T-helper 22 cell (primary cell): ENCODE results near the gene KIF25.
"Not testable (repeated sequence)": the region's sequence is repeated elsewhere in the genome, so short reads cannot be mapped to it uniquely, and the experiment has no call there.

ENCODE experiments used
- DNase-seq: peaks from one replicate; pipeline ENCODE4 v3.0.0-alpha.2; 2020; ENCODE audit warnings: low read depth

KIF25 gene

DNA sequence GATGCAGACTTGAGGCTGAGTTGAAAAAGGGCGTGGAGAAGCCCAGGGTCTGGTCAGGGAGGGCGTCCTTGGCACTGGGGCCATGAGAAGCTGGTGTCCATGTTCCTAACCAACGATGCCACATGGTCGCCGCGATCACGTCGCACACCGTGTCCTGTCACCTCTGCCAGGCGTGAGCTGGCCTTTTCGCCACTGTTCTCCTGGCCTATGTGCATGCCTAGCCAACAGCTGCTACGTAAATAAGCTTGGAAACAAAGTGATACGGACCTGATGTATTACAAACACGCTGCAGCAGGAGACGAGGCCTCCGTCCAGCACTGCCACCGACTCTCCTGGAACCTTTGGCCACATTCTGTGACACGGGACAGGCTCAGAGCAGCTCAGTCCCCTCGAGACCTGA lies 22.0 kb upstream of the KIF25 start:
- DNase-seq = no peak

DNA sequence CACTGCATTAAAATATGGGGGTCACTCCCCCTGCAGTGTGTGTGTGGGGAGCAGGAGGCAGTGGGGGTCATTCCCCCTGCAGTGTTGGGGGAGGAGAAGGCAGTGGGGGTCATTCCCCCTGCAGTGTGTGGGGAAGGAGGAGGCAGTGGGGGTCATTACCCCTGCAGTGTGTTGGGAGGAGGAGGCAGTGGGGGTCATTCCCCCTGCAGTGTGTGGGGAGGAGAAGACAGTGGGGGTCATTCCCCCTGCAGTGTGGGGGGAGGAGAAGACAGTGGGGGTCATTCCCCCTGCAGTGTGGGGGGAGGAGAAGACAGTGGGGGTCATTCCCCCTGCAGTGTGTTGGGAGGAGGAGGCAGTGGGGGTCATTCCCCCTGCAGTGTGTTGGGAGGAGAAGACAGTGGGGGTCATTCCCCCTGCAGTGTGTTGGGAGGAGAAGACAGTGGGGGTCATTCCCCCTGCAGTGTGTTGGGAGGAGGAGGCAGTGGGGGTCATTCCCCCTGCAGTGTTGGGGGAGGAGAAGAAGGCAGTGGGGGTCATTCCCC lies 21.3 kb upstream of the KIF25 start:
- DNase-seq = not testable (repeated sequence)

DNA sequence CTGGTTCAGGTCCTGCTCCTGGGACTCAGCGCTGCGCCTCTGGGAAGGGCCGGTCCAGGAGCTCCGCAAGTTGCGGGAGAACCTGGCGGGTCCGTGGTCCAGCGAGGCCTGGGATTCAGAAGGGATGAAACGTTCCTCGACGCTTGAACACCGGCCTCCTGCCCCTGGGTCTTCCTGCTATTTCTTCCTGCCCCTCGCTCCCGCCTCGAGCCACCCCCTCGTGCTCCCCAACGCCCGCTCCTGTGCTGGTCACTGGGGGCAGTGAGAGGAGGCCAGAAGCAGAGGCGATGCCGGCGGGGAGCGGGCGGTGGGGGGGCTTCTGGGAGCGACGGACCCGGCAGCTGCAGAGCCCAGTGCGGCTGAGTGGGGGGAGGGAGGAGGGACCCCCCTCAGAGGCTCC lies 20.8 kb upstream of the KIF25 start:
- DNase-seq = no peak

DNA sequence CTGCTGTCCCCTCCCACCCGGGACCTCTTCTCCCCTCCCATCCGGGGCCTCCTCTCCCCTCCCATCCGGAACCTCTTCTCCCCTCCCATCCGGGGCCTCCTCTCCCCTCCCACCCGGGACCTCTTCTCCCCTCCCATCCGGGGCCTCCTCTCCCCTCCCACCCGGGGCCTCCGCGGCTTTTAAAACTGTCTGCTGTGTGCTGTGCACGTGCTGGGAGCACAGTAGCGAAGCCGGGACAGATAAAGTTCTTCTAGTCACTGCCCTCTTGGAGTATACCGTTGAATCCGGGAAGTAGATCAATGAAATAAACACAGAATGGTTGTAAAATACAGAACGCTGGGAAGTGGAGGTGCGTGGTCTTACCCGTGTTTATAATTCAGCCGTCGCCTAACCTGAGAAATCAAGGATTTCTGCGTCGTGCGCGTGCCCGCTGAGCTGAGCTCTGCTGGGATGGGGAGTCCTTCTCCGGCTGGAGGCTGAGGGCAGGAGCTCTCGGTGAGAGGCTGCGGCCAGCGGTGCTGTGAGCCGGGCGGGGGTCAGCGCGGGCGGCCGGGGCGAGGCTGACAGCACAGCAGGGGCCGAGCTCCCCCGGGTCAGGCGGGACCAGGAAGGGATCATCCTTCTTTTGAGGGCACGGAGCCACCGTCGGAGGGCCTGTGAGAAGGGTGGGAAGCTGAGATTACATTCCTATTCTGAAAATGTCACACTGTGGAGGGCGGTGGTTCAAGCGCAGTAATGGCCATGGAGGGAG lies 19.6 kb upstream of the KIF25 start:
- DNase-seq = no peak

DNA sequence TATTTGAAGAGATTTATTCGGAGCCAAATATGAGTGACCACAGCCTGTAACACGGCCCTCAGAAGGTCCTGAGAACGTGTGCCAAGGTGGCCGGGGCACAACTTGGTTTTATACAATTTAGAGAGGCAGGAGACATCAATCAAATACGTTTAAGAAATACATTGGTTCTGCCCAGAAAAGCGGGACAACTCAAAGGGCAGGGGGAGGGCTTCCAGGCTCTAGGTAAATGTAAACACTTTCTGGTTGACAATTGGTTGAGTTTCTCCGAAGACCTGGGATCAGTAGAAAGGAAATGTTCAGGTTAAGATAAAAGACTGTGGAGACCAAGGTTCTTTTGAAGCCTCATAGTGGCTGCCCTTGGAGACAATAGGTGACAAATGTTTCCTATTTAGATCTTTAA lies 18.9 kb upstream of the KIF25 start:
- DNase-seq = no peak

DNA sequence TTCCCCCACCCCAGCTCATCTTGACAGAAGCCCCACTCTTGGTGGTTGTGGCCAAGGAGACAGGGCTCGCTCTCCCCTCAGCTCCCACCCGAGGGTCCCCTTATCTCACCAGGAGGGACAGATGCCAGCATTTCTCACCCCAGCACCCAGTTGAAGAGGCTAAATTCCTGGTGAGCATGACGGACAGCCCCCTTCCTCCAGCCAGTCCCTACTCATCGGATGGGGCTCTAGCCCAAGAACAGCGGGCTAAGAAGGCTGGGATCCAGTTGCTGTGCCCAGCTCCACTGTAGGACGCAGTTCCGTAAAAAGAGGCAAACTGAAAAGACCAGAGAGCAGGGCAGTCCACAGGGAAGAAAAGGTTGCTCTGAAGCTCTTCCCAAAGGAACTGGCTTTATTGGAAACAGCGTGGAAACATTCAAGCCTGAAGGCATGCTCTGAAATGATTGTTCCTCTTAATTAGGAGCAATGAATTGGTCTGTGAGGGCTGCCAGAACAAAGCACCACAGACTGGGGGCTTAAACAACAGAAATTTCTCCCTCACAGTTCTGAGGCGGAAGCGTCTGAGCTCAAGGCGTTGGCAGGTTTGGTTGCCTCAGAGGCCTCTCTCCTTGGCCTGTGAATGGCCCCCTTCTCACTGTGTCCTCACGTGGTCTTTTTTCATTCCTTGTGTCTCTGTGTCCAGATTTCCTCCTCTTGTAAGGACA lies 17.9 kb upstream of the KIF25 start:
- DNase-seq = no peak

DNA sequence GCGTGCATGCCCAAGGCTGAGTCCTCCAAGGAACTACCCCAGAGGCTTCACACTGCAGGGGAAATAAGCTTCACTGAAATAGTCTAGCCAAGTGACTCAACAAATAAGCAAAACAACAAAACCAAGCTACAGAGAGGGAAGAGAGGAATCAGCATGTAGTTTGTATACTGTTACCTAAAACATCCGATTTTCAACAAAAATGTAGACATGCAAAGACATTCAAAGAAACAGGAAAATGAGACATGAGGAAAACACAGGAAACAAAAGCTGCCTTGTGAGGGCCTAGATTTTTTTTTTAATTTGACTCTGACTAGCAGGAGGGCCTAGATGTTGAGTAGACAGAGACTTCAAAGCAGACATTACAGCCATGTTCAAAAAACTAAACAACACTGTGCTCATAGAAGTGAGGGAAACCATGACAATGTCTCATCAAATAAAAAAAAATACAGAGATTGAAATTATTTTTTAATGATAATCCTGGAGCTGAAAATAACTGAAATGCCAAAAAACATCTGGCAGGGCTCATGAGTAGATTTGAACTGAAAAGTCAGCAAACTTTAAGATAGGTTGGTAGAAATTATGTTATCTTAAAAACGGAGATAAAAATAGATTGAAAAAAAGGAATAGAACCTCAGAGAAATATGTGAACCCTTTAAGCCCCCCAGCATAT lies 16.4 kb upstream of the KIF25 start:
- DNase-seq = no peak

DNA sequence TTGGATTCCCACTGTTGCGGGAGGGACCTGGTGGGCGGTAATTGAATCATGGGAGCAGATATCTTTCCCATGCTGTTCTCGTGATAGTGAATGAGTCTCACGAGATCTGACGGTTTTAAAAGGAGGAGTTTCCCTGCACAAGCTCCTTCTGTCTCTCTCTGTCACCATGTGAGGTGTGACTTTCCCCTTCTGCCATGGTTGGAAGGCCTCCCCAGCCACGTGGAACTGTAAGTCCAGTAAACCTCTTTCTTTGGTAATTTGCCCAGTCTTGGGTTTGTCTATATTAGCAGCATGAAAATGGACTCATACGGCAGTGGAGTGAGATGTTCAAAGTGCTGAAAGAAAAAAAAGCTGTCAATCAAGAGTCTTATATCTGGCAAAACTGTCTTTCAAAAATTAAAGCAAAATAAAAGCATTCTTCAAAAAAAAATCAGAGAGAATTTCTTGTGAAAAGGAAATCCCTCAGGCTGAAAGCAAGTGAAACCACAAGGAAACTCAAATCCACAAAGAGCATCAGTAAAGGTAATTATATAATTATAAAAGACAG lies 15.5 kb upstream of the KIF25 start:
- DNase-seq = no peak

DNA sequence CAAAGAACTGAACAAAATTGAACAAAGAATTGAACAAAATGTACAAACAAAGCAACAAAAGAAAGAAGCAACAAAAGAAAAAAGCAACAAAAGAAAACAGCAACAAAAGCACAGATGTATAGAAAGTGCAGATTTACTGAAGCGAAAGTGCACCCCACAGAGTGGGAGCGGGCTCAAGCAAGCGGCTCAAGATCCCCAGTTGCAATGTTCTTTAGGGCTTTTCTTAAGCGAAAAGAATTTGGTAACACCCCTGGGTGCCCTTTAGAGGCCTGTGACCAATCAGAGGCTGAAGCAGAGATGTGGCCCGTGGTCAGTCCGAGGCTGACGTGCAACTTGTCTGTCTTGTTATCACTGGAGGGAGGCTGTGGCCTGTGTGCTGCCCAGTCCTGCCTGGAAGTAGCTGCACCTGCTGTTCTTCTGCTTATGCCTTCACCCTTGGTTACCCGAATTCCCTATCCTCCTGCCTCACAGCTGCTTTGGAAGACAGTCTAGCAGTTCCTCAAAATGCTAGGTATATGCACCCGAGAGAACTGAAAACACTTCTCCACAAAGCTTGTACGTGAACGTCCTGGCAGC lies 13.2 kb upstream of the KIF25 start:
- no peak for DNase-seq

DNA sequence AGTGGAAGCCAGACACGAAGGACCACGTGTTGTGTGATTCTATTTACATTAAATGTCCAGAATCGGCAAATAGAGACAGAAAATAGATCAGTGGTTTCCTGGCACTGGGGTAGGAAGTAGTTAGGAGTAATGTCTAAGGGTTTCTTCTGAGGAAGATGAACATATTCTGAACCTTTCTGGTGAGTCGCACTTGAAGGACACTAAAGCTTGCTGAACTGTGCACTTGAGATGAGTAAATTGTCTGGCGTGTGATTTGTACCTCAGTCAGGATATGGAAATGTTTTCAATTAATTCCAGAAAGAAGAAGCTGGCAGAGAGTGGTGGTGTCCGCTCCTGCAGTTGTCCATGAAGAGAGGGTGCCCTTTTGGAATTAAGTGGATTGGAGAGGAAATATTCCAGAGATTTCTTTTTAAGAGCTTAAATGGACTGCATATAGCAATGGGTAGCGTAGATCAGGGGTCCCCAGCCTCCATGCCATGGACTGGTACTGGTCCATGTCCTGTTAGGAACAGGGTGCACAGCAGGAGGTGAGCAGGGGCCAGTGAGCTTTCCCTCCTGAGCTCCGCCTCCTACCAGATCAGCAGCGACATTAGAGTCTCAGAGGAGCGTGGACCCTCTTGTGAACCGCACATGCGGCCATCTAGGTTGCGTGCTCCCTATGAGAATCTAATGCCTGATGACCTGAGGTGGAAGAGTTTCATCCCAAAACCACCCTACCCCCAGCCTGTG lies 12.4 kb upstream of the KIF25 start:
- no peak for DNase-seq

DNA sequence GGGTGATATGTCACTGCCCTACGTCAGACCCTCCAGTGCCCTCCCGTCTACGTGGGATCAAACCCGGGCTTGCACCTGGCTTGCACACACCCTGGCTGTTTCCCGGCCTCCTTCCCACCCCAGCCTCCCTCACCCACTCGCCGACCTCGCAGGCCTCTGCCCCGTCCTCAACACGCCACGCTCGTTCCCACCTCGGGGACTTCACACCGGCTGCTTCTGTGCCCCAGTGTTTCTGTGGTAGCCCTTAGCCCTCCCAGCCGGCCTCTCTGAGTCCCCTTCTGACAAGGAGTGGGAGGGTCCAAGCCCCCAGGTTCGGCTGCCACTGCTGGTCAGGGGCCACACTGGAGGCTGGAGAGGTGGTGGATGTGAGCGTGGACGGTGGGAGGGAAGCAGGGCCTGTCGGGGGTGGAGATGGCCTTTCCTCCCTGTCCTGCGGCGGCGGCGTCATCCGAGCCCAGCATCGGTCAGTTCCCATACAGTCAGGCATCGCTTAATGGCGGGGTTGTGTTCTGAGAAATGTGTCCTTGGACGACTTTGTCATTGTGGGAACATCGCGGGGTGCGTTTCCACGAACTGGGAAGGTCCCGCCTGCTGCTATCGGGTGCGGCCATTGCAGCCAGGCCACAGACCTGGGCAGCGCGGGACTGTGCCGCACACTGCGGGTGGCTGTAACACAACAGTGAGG lies 11.4 kb upstream of the KIF25 start:
- no peak for DNase-seq

DNA sequence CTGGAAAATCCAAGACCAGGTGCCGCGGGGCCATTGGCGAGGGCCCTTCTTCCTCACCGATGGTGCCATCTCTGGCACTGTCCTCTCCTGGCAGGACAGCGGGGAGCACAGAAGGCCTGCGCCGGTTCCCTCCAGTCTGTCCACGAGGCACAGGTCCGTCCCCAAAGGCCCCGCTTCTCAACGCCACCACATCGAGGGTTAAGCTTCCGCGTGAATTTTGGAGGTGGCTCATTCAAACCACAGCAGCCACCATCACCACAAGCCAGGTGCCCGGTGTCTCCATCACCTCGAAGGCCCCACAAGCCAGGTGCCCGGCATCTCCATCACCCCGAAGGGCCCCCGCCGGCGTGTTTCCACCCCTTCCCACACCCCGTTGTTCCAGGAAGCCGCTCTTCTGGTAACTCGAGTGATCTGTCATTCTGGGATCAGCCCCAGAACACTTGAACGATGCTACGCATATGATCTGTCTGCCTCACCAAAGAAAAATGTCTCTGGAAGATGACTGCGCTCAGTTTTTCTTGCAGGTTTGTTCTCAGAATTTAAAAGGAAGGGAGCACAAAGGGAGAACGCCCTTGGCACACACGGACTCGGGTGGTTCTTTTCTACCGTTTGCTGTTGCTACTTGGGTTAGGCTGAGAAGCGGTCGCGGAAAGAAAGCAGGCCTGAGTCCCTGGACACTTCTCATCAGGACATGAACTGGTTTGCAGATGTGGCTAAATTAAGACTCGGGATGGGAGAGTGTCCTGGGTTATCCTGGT lies 9.9 kb upstream of the KIF25 start:
- DNase-seq = no peak

DNA sequence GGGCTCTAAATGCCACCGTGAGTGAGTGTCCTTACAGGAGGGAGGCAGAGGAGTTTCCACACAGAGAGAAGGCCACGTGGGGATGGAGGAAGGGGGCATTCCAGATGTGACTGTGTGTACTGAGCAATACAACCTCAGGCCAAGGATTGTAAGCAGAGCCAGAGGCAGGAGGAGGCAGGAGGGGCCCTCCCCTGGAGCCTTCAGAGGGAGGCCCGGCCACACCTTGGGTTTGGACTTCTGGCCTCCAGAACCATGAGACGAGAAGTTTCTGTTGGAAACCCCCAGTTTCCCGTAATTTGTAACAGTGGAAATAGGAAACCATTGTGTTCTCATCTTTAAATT lies 9.3 kb upstream of the KIF25 start:
- no peak for DNase-seq

DNA sequence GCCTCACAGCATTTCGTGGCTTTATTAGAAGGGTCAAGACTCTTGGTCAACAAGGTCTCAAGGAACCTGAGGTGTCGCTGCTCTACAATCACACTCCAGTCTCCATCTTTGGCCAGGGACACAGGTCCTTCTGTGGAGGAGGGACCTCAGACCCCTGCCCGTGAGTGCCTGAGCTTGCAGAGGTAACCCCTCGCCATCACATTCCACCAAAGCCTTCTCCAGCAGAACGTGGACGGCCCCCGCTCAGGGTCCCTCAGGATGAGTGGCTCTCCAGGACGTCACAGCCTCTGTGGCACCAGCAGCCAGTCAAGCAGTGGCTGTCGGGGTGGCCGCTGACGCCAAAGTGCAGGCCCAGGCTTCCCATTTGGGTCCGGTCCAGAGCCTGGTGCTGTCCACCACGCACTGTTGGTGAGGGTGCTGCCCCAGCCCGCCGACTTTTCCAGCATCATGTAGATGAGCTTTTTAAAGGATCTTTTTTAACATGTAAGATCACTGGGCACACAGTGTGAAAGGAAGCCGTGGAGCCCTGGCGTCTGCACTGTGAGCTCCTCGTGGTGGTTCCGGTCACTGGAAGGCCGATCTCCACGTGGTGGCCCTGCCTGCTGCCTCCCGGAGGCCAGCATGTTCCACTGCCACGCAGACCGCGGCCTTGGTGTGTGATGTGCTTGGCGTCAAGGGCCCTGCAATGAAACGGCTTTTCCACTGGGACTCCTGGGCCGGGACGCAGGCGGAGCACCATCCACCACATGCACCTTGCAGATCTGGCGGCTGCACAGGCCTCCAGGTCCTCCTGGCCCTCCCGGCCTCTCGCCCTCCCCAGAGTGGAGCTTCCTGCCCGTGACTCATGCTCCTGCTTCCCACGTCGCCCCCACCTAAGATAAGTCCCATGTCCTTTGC lies 8.3 kb upstream of the KIF25 start:
- no peak for DNase-seq

DNA sequence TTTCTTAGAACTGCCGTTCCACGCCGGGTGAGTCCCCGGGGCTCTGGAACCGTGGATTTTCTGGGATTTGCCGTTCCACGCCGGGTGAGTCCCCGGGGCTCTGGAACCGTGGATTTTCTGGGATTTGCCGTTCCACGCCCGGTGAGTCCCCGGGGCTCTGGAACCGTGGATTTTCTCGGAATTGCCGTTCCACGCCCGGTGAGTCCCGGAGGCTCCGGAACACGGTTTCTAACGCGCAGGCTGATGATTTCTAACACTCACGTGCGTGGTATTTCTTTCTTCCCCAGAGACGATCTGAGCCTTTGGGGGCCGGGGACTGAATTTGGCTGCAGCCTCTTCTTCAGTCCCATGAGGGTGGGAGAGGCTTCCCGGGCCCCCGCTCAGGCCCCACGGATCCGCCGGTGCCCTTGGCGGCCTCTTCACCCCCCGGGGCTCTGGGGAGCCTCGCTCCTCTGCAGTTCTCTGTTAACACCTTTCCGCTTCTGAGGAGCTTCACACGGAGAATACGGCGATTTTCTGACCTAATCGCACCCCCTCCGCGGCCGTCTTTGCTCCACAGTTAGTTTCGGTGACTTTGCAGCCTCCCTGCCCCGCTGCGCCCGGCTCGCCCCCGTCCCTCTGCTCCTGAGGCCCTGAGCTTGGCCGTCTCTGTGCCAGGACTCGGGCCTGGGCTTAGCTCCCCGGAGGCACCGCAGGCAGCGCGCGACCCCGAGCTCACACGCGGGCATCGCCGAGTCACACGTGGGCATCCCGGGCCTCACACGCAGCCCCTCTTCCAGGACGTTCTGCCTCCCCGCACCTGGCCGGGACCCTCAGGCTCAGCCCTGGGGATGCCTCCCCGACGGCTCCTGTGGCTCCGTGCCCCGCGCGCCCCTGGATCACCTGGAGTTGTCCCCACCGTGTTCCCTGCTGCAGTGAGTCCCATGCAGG lies 7.2 kb upstream of the KIF25 start:
- DNase-seq = no peak

DNA sequence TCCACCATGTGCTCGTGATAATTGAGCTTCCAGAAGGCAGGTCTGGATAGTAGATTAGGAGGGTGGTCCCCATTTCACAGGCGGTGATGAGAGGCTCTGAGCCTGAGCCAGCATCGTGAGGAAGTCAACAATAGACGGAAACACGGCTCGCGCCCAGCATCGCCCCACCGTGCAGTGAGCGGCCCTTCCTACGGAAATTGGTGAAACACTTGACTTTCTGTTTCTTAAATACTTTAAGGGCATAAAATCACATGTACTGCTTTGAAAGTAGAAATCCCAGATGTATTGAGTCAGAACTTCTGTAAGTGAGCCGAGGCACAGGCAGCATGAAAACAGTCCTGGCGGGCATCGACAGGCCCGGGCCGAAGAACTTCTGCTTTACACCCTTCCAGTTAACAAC lies 4.3 kb upstream of the KIF25 start:
- DNase-seq = no peak

DNA sequence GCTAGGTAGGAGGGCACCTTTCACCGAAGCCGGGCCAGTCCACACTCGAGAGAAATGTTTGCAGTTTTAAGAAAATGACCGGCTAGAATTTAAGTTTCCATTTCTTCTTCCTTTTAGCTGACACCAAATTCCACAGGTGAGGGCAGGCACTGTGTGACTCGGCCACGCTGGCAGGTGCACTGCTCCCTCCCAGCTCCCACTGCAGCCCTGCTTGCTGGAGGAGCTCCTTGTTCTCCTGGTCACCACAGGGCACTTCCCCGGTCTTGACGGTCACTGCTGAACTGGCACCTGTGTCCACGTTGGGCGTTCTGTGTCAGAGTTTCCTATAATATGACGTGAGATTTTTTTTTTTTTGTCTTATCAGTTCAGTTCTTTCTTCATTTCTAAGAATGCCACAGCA lies 3.6 kb upstream of the KIF25 start:
- DNase-seq = no peak

DNA sequence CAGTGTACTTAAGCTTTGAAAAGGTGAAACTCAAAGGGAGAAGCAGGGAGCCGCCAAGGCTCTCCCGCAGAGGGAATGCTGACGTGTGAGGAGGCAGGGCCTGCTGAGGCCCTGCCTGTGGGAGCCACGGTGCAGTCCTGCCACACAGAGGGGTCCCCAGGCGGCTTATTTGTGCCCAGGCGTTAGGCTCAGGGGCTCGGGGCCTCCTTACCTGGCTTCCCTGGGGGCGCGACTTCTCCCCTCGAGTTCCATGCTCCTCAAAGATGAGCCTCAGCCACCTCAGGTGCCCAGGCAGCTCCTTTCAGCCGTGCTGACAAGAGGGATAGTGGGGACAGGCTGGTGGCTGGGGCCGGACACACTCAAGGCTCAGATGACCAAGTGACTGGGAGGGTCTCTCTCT lies 2.2 kb upstream of the KIF25 start:
- DNase-seq = no peak
